22Rv1 (cell line): Measurements from ENCODE around the gene TLL2.

Experiments
- ZFX ChIP-seq: fragments of 450-650 bp; IDR thresholded peaks from 2 replicates; pipeline ENCODE4 v1.6.1; 2017; ENCODE audit warnings: antibody characterized with exemption, borderline replicate concordance
- TF ChIP-seq, protein P1 (sequence below): fragments of 450-650 bp; IDR thresholded peaks from 2 replicates; pipeline ENCODE4 v1.5.1; 2017; ENCODE audit warnings: mild to moderate bottlenecking

DNA sequence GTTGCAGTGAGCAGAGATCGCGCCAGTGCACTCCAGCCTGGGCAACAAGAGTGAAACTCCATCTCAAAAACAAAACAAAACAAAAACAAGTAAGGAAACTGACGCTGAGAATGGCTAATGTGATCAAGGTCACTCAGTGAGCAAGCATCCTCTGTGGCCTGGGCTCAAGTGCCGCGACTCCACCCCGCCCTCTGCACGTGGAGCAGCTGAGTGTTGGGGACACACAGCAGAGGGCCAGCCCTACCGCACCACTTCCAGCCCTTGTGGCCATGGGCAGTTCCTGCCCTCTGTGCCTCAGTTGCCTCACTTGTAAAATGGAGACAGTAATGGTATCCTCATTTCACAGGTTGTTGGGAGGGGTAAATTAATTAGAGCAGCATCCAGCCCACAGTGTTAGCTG is 134.0 kb downstream of the TLL2 start:
- TF ChIP-seq, protein P1, sequence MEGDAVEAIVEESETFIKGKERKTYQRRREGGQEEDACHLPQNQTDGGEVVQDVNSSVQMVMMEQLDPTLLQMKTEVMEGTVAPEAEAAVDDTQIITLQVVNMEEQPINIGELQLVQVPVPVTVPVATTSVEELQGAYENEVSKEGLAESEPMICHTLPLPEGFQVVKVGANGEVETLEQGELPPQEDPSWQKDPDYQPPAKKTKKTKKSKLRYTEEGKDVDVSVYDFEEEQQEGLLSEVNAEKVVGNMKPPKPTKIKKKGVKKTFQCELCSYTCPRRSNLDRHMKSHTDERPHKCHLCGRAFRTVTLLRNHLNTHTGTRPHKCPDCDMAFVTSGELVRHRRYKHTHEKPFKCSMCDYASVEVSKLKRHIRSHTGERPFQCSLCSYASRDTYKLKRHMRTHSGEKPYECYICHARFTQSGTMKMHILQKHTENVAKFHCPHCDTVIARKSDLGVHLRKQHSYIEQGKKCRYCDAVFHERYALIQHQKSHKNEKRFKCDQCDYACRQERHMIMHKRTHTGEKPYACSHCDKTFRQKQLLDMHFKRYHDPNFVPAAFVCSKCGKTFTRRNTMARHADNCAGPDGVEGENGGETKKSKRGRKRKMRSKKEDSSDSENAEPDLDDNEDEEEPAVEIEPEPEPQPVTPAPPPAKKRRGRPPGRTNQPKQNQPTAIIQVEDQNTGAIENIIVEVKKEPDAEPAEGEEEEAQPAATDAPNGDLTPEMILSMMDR: no peak
- no peak for TF ChIP-seq ZFX
